IMR-90 (cell line): ENCODE data around the gene UGT1A7. TPM values are rescaled to one million over a fixed set of nuclear protein-coding genes. Genes with fewer than 3 reads are reported as not detected.

Source experiments
- ATAC-seq: fragments of 200-7000 bp; cut with Tn5 transposase; 2 replicates; pipeline ENCODE4 v1.9.1; 2020; ENCODE audit warnings: low read depth, mild to moderate bottlenecking, moderate library complexity
- BruUV-seq: library from RNA; stranded (reverse); fragments of 400-500 nt; replicated peaks from 2 replicates; lab custom pipeline; 2021; lab: Mats Ljungman, UMichigan
- CTCF ChIA-PET: fragments of 300-600 bp; formaldehyde crosslinking; extraction: SDS; loops from one replicate; lab custom pipeline; 2021; ENCODE audit warnings: antibody characterized with exemption; lab: Yijun Ruan, JAX
- POLR2A ChIA-PET: fragments of 300-600 bp; sonication (Branson Sonifier 250); formaldehyde crosslinking; loops from one replicate; lab custom pipeline; 2022; ENCODE audit warnings: antibody characterized with exemption; ENCODE audit not compliant: unreplicated experiment; lab: Charles Lee
- DNase-seq: peaks from one replicate; pipeline ENCODE4 v3.0.0; 2013
- H2AFZ ChIP-seq: replicated peaks from 2 replicates; pipeline ENCODE3; 2013; ENCODE audit warnings: low read length, mild to moderate bottlenecking; ENCODE audit not compliant: poor library complexity
- H2AK5ac ChIP-seq: 2 replicates; pipeline ENCODE4 v1.6.1; 2013; ENCODE audit warnings: low read depth, low read length, inconsistent platforms
- H2AK9ac ChIP-seq: replicated peaks from 2 replicates; pipeline ENCODE3; 2013; ENCODE audit warnings: mild to moderate bottlenecking, low read depth, low read length, moderate library complexity; ENCODE audit not compliant: poor library complexity
- H2BK120ac ChIP-seq: 2 replicates; pipeline ENCODE4 v1.6.1; 2013; ENCODE audit warnings: low read depth, low read length, inconsistent platforms
- H2BK15ac ChIP-seq: 3 replicates; pipeline ENCODE4 v1.6.1; 2013; ENCODE audit warnings: low read depth, low read length, inconsistent platforms
- H2BK20ac ChIP-seq: 2 replicates; pipeline ENCODE4 v1.6.1; 2013; ENCODE audit warnings: low read depth, mild to moderate bottlenecking, inconsistent platforms, low read length, moderate library complexity
- H2BK5ac ChIP-seq: 2 replicates; pipeline ENCODE4 v1.6.1; 2013; ENCODE audit warnings: mild to moderate bottlenecking, low read depth, low read length, inconsistent platforms; ENCODE audit not compliant: poor library complexity, severe bottlenecking
- H3K14ac ChIP-seq: replicated peaks from 2 replicates; pipeline ENCODE4 v1.6.1; 2013; ENCODE audit warnings: low read depth, low read length, inconsistent platforms
- H3K18ac ChIP-seq: 2 replicates; pipeline ENCODE4 v1.6.1; 2013; ENCODE audit warnings: low read depth, low read length, control low read depth
- H3K23ac ChIP-seq: 2 replicates; pipeline ENCODE4 v1.6.1; 2013; ENCODE audit warnings: low read depth, low read length, inconsistent platforms
- H3K27ac ChIP-seq: 2 replicates; pipeline ENCODE4 v1.5.1; 2013; ENCODE audit warnings: mild to moderate bottlenecking, control low read depth, low read length; ENCODE audit not compliant: insufficient read depth
- H3K27me3 ChIP-seq: 2 replicates; pipeline ENCODE4 v1.6.1; 2013; ENCODE audit warnings: low read length; ENCODE audit not compliant: control insufficient read depth, insufficient read depth
- H3K36me3 ChIP-seq: 2 replicates; pipeline ENCODE4 v1.6.1; 2013; ENCODE audit warnings: low read length, mixed read lengths; ENCODE audit not compliant: control insufficient read depth, insufficient read depth
- H3K4ac ChIP-seq: 2 replicates; pipeline ENCODE4 v1.6.1; 2013; ENCODE audit warnings: low read depth, low read length, inconsistent platforms
- H3K4me1 ChIP-seq: 2 replicates; pipeline ENCODE4 v1.6.1; 2013; ENCODE audit warnings: low read length, mixed read lengths; ENCODE audit not compliant: control insufficient read depth, insufficient read depth
- H3K4me2 ChIP-seq: 2 replicates; pipeline ENCODE4 v1.6.1; 2013; ENCODE audit warnings: low read depth, mild to moderate bottlenecking, control low read depth, low read length, moderate library complexity
- H3K4me3 ChIP-seq: 2 replicates; pipeline ENCODE4 v1.5.1; 2013; ENCODE audit warnings: low read depth, mild to moderate bottlenecking, control low read depth, low read length, moderate library complexity; ENCODE audit not compliant: insufficient read depth
- H3K56ac ChIP-seq: 2 replicates; pipeline ENCODE4 v1.6.1; 2013; ENCODE audit warnings: low read length, inconsistent platforms; ENCODE audit not compliant: insufficient read depth; ENCODE audit errors: extremely low read depth
- H3K79me1 ChIP-seq, 2 experiments: 2 replicates each; pipeline ENCODE4 v1.6.1; 2013; ENCODE audit warnings: low read length in 2 of 2, inconsistent platforms in 1 of 2, low read depth in 1 of 2
- H3K9ac ChIP-seq: 2 replicates; pipeline ENCODE4 v1.6.1; 2013; ENCODE audit warnings: low read depth, low read length, control low read depth
- H3K9me1 ChIP-seq: 2 replicates; pipeline ENCODE4 v1.6.1; 2013; ENCODE audit warnings: low read length, inconsistent platforms; ENCODE audit not compliant: insufficient read depth
- H3K9me3 ChIP-seq: 2 replicates; pipeline ENCODE4 v1.6.1; 2013; ENCODE audit warnings: low read length; ENCODE audit not compliant: control insufficient read depth, insufficient read depth
- H4K20me1 ChIP-seq: 2 replicates; pipeline ENCODE4 v1.6.1; 2013; ENCODE audit warnings: low read length, inconsistent platforms; ENCODE audit not compliant: insufficient read depth
- H4K5ac ChIP-seq: 2 replicates; pipeline ENCODE4 v1.6.1; 2013; ENCODE audit warnings: mild to moderate bottlenecking, low read depth, low read length, control low read depth
- H4K8ac ChIP-seq, 2 experiments: 2 replicates each; pipeline ENCODE4 v1.6.1; 2013; ENCODE audit warnings: low read depth in 2 of 2, low read length in 2 of 2, control low read depth in 1 of 2, inconsistent platforms in 1 of 2
- H4K91ac ChIP-seq: 2 replicates; pipeline ENCODE4 v1.6.1; 2013; ENCODE audit warnings: low read depth, low read length, inconsistent platforms; ENCODE audit not compliant: insufficient read depth
- BHLHE40 ChIP-seq: fragments of 150-350 bp; IDR thresholded peaks from 2 replicates; pipeline ENCODE4 v1.6.1; 2016; ENCODE audit warnings: mild to moderate bottlenecking, low read depth, low read length
- CEBPB ChIP-seq: IDR thresholded peaks from 2 replicates; pipeline ENCODE4 v1.6.1; 2012; ENCODE audit warnings: low read depth, low read length, improper control_type of control experiment
- CHD1 ChIP-seq: IDR thresholded peaks from 2 replicates; pipeline ENCODE4 v1.6.1; 2012; ENCODE audit warnings: low read depth, low read length, improper control_type of control experiment
- FOS ChIP-seq: fragments of 150-350 bp; IDR thresholded peaks from 2 replicates; pipeline ENCODE4 v1.6.1; 2016; ENCODE audit warnings: low read depth, low read length
- MAFK ChIP-seq: IDR thresholded peaks from 2 replicates; pipeline ENCODE4 v1.6.1; 2012; ENCODE audit warnings: low read depth, low read length, improper control_type of control experiment
- MAZ ChIP-seq: IDR thresholded peaks from 2 replicates; pipeline ENCODE4 v1.6.1; 2012; ENCODE audit warnings: low read depth, mild to moderate bottlenecking, low read length, improper control_type of control experiment, moderate library complexity, borderline replicate concordance
- MXI1 ChIP-seq: IDR thresholded peaks from 2 replicates; pipeline ENCODE4 v1.6.1; 2012; ENCODE audit warnings: low read depth, mild to moderate bottlenecking, low read length, moderate library complexity, borderline replicate concordance
- NFE2L2 ChIP-seq: fragments of 150-350 bp; IDR thresholded peaks from 2 replicates; pipeline ENCODE4 v1.6.1; 2016; ENCODE audit warnings: low read depth, mild to moderate bottlenecking, low read length
- POLR2A ChIP-seq: IDR thresholded peaks from 2 replicates; pipeline ENCODE4 v1.6.1; 2012; ENCODE audit warnings: mild to moderate bottlenecking, low read depth, low read length
- RAD21 ChIP-seq: IDR thresholded peaks from 2 replicates; pipeline ENCODE4 v1.6.1; 2012; ENCODE audit warnings: low read length, improper control_type of control experiment
- RCOR1 ChIP-seq: IDR thresholded peaks from 2 replicates; pipeline ENCODE4 v1.6.1; 2012; ENCODE audit warnings: mild to moderate bottlenecking, low read length, improper control_type of control experiment; ENCODE audit not compliant: insufficient replicate concordance
- RFX5 ChIP-seq: IDR thresholded peaks from 2 replicates; pipeline ENCODE4 v1.8.0; 2012; ENCODE audit warnings: low read depth, mild to moderate bottlenecking, low read length, moderate library complexity
- SMC3 ChIP-seq: fragments of 150-350 bp; IDR thresholded peaks from 2 replicates; pipeline ENCODE4 v1.6.1; 2016; ENCODE audit warnings: low read depth, mild to moderate bottlenecking, antibody characterized with exemption, low read length, moderate library complexity
- WGBS, 2 experiments: methylation state at CpG; one replicate each; pipeline versions ENCODE4 v1.1.5 to v1.1.7; 2013; ENCODE audit warnings: missing lambda C conversion rate in 2 of 2; ENCODE audit not compliant: insufficient read length in 1 of 2; ENCODE audit errors: extremely low coverage in 2 of 2; 5-methylcytosine and 5-hydroxymethylcytosine counted together
- dilution Hi-C: fragments of 300-500 bp; cut with HindIII; formaldehyde crosslinking; loops from one replicate; pipeline ENCODE4 v1.14.3; 2018; ENCODE audit warnings: low sequenced_read_pairs; ENCODE audit not compliant: unreplicated experiment
- in situ Hi-C: fragments of 300-500 bp; cut with MboI; formaldehyde crosslinking; loops from 3 replicates; pipeline ENCODE4 v1.14.3; 2019; ENCODE audit warnings: low sequenced_read_pairs, inconsistent platforms, mixed read lengths
- intact Hi-C: fragments of 100-400 bp; cut with micrococcal nuclease; formaldehyde crosslinking; loops from 2 replicates; pipeline ENCODE4 v1.10.0; 2022
- polyA plus RNA-seq, 3 experiments: library from polyadenylated mRNA; depleted of rRNA; stranded (reverse); fragments of >200 nt; gene quantifications; 2 replicates each; pipeline ENCODE4 v1.2.3, GENCODE V29; 2012; ENCODE audit warnings: low replicate concordance in 1 of 3
- total RNA-seq: library from RNA; depleted of rRNA; stranded (reverse); fragments of >200 nt; gene quantifications from 2 replicates; pipeline ENCODE4 v1.2.3, GENCODE V29; 2012
- TF ChIP-seq, protein P1 (sequence below): conservative IDR thresholded peaks from 2 replicates; pipeline ENCODE4 v1.5.1; 2012; ENCODE audit warnings: mild to moderate bottlenecking, low read depth, low read length, improper control_type of control experiment
- TF ChIP-seq, protein P2 (sequence below): fragments of 150-350 bp; IDR thresholded peaks from 2 replicates; pipeline ENCODE4 v1.6.1; 2017; ENCODE audit warnings: mild to moderate bottlenecking, antibody characterized with exemption, low read length, low read depth
- TF ChIP-seq, protein P3 (sequence below): fragments of 150-350 bp; IDR thresholded peaks from 2 replicates; pipeline ENCODE4 v1.6.1; 2016; ENCODE audit warnings: low read depth, mild to moderate bottlenecking, low read length, moderate library complexity, borderline replicate concordance

Gene UGT1A7
- total and polyA plus RNA-seq, 2 of the 4 experiments (the other 2 are of a cell fraction) = not detected

DNA sequence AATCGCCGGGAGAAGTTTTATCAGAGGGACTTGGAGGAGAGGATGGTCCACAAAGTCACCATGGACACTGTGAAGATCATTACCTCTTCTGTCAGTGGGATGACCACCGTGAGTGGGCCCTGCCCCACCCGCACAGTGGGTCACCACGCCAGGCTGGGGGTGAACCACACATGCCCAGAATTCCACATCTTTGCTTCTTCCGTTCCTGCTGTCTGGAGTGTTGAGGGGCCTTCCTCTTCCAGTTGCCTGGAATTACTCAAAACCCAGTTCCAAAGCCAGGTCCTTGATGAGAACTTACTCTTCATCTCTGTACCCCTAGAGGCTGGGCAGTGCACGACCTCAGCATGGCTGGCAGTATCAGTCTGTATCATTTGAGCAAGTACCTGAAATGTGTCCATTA, 118.5 kb downstream of the UGT1A7 start:
- Histone ChIP-seq H3K9me1 (no peaks in the 10 kb centered on the region), H2AFZ (no peak overlapping the region), H2BK15ac (no peak overlapping the region), H4K91ac (no peak overlapping the region), H4K5ac (no peak overlapping the region), H2AK5ac (no peak overlapping the region), H3K18ac (no peak overlapping the region), H3K4ac (no peak overlapping the region), H3K9me3 (no peaks in the 10 kb centered on the region; the same call in 1 of the 2 replicates), H3K79me1 (no peaks in the 10 kb centered on the region), H3K27ac (no peak overlapping the region), H3K4me3 (no peak overlapping the region), H3K14ac (no peak overlapping the region), H3K36me3 (no peaks in the 10 kb centered on the region), H2BK5ac (no peak overlapping the region), H3K4me1 (no peaks in the 10 kb centered on the region), H3K56ac (no peak overlapping the region), H4K8ac (no peak overlapping the region), H3K9ac (no peak overlapping the region), H3K4me2 (no peak overlapping the region), H3K27me3 (peaks cover 19% of the 10 kb centered on the region), H2AK9ac (no peak overlapping the region), H3K23ac (no peak overlapping the region), H2BK120ac (no peak overlapping the region), H4K20me1 (no peaks in the 10 kb centered on the region), H2BK20ac (no peak overlapping the region)
- DNase-seq = no peak
- no CpG with 5 or more reads among the region's 7 CpGs for WGBS, 2 experiments
- no peak for TF ChIP-seq RFX5
- TF ChIP-seq MXI1 = no peak
- no peak for TF ChIP-seq POLR2A
- TF ChIP-seq, protein P1, sequence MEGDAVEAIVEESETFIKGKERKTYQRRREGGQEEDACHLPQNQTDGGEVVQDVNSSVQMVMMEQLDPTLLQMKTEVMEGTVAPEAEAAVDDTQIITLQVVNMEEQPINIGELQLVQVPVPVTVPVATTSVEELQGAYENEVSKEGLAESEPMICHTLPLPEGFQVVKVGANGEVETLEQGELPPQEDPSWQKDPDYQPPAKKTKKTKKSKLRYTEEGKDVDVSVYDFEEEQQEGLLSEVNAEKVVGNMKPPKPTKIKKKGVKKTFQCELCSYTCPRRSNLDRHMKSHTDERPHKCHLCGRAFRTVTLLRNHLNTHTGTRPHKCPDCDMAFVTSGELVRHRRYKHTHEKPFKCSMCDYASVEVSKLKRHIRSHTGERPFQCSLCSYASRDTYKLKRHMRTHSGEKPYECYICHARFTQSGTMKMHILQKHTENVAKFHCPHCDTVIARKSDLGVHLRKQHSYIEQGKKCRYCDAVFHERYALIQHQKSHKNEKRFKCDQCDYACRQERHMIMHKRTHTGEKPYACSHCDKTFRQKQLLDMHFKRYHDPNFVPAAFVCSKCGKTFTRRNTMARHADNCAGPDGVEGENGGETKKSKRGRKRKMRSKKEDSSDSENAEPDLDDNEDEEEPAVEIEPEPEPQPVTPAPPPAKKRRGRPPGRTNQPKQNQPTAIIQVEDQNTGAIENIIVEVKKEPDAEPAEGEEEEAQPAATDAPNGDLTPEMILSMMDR = no peak
- TF ChIP-seq, protein P2, sequence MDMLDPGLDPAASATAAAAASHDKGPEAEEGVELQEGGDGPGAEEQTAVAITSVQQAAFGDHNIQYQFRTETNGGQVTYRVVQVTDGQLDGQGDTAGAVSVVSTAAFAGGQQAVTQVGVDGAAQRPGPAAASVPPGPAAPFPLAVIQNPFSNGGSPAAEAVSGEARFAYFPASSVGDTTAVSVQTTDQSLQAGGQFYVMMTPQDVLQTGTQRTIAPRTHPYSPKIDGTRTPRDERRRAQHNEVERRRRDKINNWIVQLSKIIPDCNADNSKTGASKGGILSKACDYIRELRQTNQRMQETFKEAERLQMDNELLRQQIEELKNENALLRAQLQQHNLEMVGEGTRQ = no peak
- no peak for TF ChIP-seq MAZ
- TF ChIP-seq SMC3 = no peak
- no peak for TF ChIP-seq FOS
- no peak for TF ChIP-seq MAFK
- TF ChIP-seq CEBPB = no peak
- no peak for TF ChIP-seq RCOR1
- no peak for TF ChIP-seq BHLHE40
- no peak for TF ChIP-seq NFE2L2
- no peak for TF ChIP-seq RAD21
- TF ChIP-seq CHD1 = no peak
- TF ChIP-seq, protein P3, sequence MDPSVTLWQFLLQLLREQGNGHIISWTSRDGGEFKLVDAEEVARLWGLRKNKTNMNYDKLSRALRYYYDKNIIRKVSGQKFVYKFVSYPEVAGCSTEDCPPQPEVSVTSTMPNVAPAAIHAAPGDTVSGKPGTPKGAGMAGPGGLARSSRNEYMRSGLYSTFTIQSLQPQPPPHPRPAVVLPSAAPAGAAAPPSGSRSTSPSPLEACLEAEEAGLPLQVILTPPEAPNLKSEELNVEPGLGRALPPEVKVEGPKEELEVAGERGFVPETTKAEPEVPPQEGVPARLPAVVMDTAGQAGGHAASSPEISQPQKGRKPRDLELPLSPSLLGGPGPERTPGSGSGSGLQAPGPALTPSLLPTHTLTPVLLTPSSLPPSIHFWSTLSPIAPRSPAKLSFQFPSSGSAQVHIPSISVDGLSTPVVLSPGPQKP = no peak
- POLR2A ChIA-PET = no interaction called here
- no TSS peak for BruUV-seq
- CTCF ChIA-PET = no interaction called here
- intact Hi-C loops (no loop called here), in situ Hi-C loops (no loop called here), dilution Hi-C loops (no loop called here)
- no peak for ATAC-seq
